Measurements from ENCODE around the gene DPEP2NB.

Gene DPEP2NB

DNA sequence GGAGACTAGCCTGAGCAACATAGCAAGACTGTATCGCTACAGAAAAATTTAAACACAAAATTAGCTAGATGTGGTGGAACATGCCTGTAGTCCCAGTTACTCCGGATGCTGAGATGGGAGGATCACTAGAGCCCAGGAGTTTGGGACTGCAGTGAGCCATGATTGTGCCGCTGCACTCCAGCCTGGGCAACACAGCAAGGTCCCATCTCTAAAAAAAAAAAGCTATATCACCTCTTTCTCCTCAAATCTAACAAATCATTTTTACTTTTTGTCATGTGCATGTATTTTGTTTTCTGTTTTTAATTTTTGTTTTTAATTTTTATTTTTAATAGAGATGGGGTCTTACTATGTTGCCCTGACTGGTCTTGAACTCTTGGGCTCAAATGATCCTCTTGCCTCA lies 13.3 kb upstream of the DPEP2NB start:
- TF ChIP-seq FOXP2 (optimal IDR thresholded peaks at IDR 0.05; ENCODE audit: borderline replicate concordance, extremely low read depth, extremely low read length, insufficient read depth): no peak
- TF ChIP-seq POLR2AphosphoS5 (IDR thresholded peaks at IDR 0.05; ENCODE audit: low read depth, low read length): no peak
- TF ChIP-seq TAF1 (IDR thresholded peaks at IDR 0.05; ENCODE audit: borderline replicate concordance, insufficient read depth, low read length): no peak
- no peak for TF ChIP-seq SIN3A (IDR thresholded peaks at IDR 0.05; ENCODE audit: borderline replicate concordance, insufficient read depth, low read length)
- TF ChIP-seq, protein P1, sequence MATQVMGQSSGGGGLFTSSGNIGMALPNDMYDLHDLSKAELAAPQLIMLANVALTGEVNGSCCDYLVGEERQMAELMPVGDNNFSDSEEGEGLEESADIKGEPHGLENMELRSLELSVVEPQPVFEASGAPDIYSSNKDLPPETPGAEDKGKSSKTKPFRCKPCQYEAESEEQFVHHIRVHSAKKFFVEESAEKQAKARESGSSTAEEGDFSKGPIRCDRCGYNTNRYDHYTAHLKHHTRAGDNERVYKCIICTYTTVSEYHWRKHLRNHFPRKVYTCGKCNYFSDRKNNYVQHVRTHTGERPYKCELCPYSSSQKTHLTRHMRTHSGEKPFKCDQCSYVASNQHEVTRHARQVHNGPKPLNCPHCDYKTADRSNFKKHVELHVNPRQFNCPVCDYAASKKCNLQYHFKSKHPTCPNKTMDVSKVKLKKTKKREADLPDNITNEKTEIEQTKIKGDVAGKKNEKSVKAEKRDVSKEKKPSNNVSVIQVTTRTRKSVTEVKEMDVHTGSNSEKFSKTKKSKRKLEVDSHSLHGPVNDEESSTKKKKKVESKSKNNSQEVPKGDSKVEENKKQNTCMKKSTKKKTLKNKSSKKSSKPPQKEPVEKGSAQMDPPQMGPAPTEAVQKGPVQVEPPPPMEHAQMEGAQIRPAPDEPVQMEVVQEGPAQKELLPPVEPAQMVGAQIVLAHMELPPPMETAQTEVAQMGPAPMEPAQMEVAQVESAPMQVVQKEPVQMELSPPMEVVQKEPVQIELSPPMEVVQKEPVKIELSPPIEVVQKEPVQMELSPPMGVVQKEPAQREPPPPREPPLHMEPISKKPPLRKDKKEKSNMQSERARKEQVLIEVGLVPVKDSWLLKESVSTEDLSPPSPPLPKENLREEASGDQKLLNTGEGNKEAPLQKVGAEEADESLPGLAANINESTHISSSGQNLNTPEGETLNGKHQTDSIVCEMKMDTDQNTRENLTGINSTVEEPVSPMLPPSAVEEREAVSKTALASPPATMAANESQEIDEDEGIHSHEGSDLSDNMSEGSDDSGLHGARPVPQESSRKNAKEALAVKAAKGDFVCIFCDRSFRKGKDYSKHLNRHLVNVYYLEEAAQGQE (IDR thresholded peaks at IDR 0.05; ENCODE audit: insufficient read depth in 1 of 2, low read depth in 2 of 2, low read length in 2 of 2): no peak

GRCh38 chr16:68022728-68023537 lies 7.2 kb upstream of the DPEP2NB start, which contains the start of the genes DDX28 and DUS2:
Gene DDX28 (minus strand): TSS chr16:68023232. CDS start chr16:68023202, 30 bp downstream.
Gene DUS2 (plus strand): TSS chr16:68023284. CDS start chr16:68038024, 14,740 bp downstream.
- peak; percentile 79; the same call in 1 of the 2 replicates for TF ChIP-seq TAF1 (IDR thresholded peaks at IDR 0.05; ENCODE audit: borderline replicate concordance, insufficient read depth, low read length)
- peak; percentile 87; the same call in 1 of the 2 replicates for TF ChIP-seq SIN3A (IDR thresholded peaks at IDR 0.05; ENCODE audit: borderline replicate concordance, insufficient read depth, low read length)
- peak; percentile 80 for TF ChIP-seq POLR2AphosphoS5 (IDR thresholded peaks at IDR 0.05; ENCODE audit: low read depth, low read length)
- TF ChIP-seq, protein P1 (IDR thresholded peaks at IDR 0.05; ENCODE audit: insufficient read depth in 1 of 2, low read depth in 2 of 2, low read length in 2 of 2): 0 out of 4 replicates have a peak, but pooled peaks have one; percentile 27 to 33
- TF ChIP-seq FOXP2 (optimal IDR thresholded peaks at IDR 0.05; ENCODE audit: borderline replicate concordance, extremely low read depth, extremely low read length, insufficient read depth): peak; percentile 80

DNA sequence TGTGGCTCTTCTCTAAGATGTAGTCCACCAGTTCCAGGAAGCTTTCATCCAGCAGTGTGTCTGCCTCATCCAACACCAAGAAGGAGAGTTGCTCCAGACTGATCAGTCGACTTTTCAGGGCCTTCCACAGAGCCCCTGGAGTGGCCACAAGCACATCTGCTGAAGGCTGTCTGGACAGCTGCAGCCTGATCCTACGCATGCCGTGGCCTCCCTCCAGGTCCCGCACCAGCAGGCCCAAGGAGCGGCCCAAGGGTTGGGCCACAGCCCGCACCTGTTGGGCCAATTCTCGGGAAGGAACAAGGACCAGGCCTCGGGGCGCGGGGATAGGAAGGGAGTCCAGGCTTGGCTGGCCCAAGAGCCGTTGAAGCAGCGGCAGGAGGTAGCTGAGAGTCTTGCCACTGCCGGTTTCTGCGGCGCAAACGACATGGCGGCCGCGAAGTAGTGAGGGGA lies 6.6 kb upstream of the DPEP2NB start:
- no peak for TF ChIP-seq FOXP2 (optimal IDR thresholded peaks at IDR 0.05; ENCODE audit: borderline replicate concordance, extremely low read depth, extremely low read length, insufficient read depth)
- no peak for TF ChIP-seq SIN3A (IDR thresholded peaks at IDR 0.05; ENCODE audit: borderline replicate concordance, insufficient read depth, low read length)

GRCh38 chr16:68021490-68021889 lies 5.8 kb upstream of the DPEP2NB start:
- TF ChIP-seq POLR2AphosphoS5 (IDR thresholded peaks at IDR 0.05; ENCODE audit: low read depth, low read length): no peak
- no peak for TF ChIP-seq TAF1 (IDR thresholded peaks at IDR 0.05; ENCODE audit: borderline replicate concordance, insufficient read depth, low read length)
- no peak for TF ChIP-seq FOXP2 (optimal IDR thresholded peaks at IDR 0.05; ENCODE audit: borderline replicate concordance, extremely low read depth, extremely low read length, insufficient read depth)
- TF ChIP-seq SIN3A (IDR thresholded peaks at IDR 0.05; ENCODE audit: borderline replicate concordance, insufficient read depth, low read length): no peak
- TF ChIP-seq, protein P1 (IDR thresholded peaks at IDR 0.05; ENCODE audit: insufficient read depth in 1 of 2, low read depth in 2 of 2, low read length in 2 of 2): no peak

GRCh38 chr16:68019167-68019680 lies 3.5 kb upstream of the DPEP2NB start:
- TF ChIP-seq POLR2AphosphoS5 (IDR thresholded peaks at IDR 0.05; ENCODE audit: low read depth, low read length): no peak

DNA sequence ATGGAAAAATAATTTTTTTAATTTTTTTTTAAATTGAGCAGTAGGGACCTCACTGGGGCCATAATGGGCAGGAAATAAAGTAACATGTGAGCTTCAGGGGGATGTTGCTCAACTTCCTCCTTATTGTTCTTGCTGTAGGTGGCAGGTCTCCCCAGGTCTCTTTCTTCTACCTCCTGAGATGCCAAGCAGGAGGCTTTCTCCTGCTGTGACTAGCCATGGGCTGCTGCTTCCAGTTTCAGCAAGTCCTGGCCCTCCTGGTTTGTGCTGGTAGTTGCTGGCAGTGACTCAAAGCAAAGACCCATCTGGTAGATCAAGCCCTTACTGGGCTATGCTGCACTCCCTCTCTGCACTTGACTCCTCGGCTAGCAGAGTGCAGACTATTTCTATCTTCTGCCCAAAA lies 2.3 kb downstream of the DPEP2NB start:
- TF ChIP-seq SIN3A (IDR thresholded peaks at IDR 0.05; ENCODE audit: borderline replicate concordance, insufficient read depth, low read length) (no peak), POLR2AphosphoS5 (IDR thresholded peaks at IDR 0.05; ENCODE audit: low read depth, low read length) (no peak), TAF1 (IDR thresholded peaks at IDR 0.05; ENCODE audit: borderline replicate concordance, insufficient read depth, low read length) (no peak), FOXP2 (optimal IDR thresholded peaks at IDR 0.05; ENCODE audit: borderline replicate concordance, extremely low read depth, extremely low read length, insufficient read depth) (no peak)
- TF ChIP-seq, protein P1 (IDR thresholded peaks at IDR 0.05; ENCODE audit: insufficient read depth in 1 of 2, low read depth in 2 of 2, low read length in 2 of 2): no peak
